OCI-LY7 (cell line): ENCODE data around the gene FLOT2. TPM values are rescaled to one million over a fixed set of nuclear protein-coding genes. Genes with fewer than 3 reads are reported as not detected.

ENCODE experiments used
- BruUV-seq: library from RNA; stranded (reverse); fragments of 400-500 nt; replicated peaks from 2 replicates; lab custom pipeline; 2021; lab: Mats Ljungman, UMichigan
- CTCF ChIA-PET: fragments of 300-600 bp; sonication (Branson Sonifier 250); formaldehyde crosslinking; loops from one replicate; lab custom pipeline; 2022; ENCODE audit warnings: antibody characterized with exemption; ENCODE audit not compliant: unreplicated experiment; lab: Charles Lee
- POLR2A ChIA-PET: fragments of 300-600 bp; sonication (Branson Sonifier 250); formaldehyde crosslinking; loops from one replicate; lab custom pipeline; 2022; ENCODE audit warnings: antibody characterized with exemption; lab: Charles Lee
- DNase-seq: peaks from one replicate; pipeline ENCODE4 v3.0.0-alpha.2; 2015; ENCODE audit warnings: low spot score
- H2AFZ ChIP-seq: fragments of 200-600 bp; sonication (generic), shearing (Covaris generic); 2 replicates; pipeline ENCODE4 v1.6.1; 2014; ENCODE audit warnings: mild to moderate bottlenecking, antibody characterized with exemption, low read length, moderate library complexity
- H3K27ac ChIP-seq: fragments of 200-600 bp; sonication (generic); 2 replicates; pipeline ENCODE4 v1.5.1; 2014; ENCODE audit warnings: mixed run types, low read depth, mild to moderate bottlenecking, moderate library complexity, low read length, inconsistent platforms; ENCODE audit not compliant: poor library complexity, severe bottlenecking
- H3K36me3 ChIP-seq: fragments of 200-600 bp; sonication (generic); 2 replicates; pipeline ENCODE4 v1.6.1; 2014; ENCODE audit warnings: mild to moderate bottlenecking, antibody characterized with exemption, low read length, moderate library complexity, mixed read lengths; ENCODE audit not compliant: insufficient read depth
- H3K4me1 ChIP-seq: fragments of 200-600 bp; sonication (generic); 2 replicates; pipeline ENCODE4 v1.5.1; 2014; ENCODE audit warnings: mild to moderate bottlenecking, low read length; ENCODE audit not compliant: insufficient read depth, poor library complexity, severe bottlenecking
- H3K4me2 ChIP-seq: fragments of 200-600 bp; sonication (generic); 2 replicates; pipeline ENCODE4 v1.6.1; 2014; ENCODE audit warnings: mild to moderate bottlenecking, low read length
- H3K4me3 ChIP-seq: fragments of 200-600 bp; sonication (generic); 2 replicates; pipeline ENCODE4 v1.5.1; 2014; ENCODE audit warnings: mild to moderate bottlenecking, low read depth, low read length; ENCODE audit not compliant: poor library complexity, severe bottlenecking
- H3K79me2 ChIP-seq: fragments of 200-600 bp; sonication (generic); 2 replicates; pipeline ENCODE4 v1.6.1; 2016; ENCODE audit warnings: low read depth, mild to moderate bottlenecking, low read length, moderate library complexity, mixed read lengths; ENCODE audit not compliant: insufficient read depth
- H3K9me2 ChIP-seq: fragments of 200-600 bp; sonication (generic); 2 replicates; pipeline ENCODE4 v1.6.1; 2016; ENCODE audit warnings: mild to moderate bottlenecking, low read length, mixed read lengths; ENCODE audit not compliant: insufficient read depth
- H3K9me3 ChIP-seq: fragments of 200-600 bp; sonication (generic); 2 replicates; pipeline ENCODE4 v1.6.1; 2014; ENCODE audit warnings: mild to moderate bottlenecking, mixed run types, low read length, mixed read lengths
- H4K20me1 ChIP-seq: fragments of 200-600 bp; sonication (generic); 2 replicates; pipeline ENCODE4 v1.6.1; 2014; ENCODE audit warnings: mild to moderate bottlenecking, antibody characterized with exemption, low read length, moderate library complexity, mixed read lengths; ENCODE audit not compliant: insufficient read depth
- CTCF ChIP-seq: fragments of 200-600 bp; sonication (generic); conservative IDR thresholded peaks from 2 replicates; pipeline ENCODE4 v1.5.1; 2014; ENCODE audit warnings: mild to moderate bottlenecking, antibody characterized with exemption, low read length, moderate library complexity, mixed read lengths
- EZH2phosphoT487 ChIP-seq: fragments of 200-600 bp; sonication (generic); IDR thresholded peaks from 2 replicates; pipeline ENCODE4 v1.6.1; 2018; ENCODE audit warnings: low read depth, borderline replicate concordance, mild to moderate bottlenecking, mixed run types, antibody characterized with exemption, low read length, moderate library complexity, mixed read lengths
- intact Hi-C: fragments of 100-400 bp; cut with micrococcal nuclease; formaldehyde crosslinking; loops from one replicate; pipeline ENCODE4 v1.10.0; 2022; ENCODE audit not compliant: unreplicated experiment
- total RNA-seq, 2 experiments: library from RNA; depleted of rRNA in 1 of 2; stranded (reverse); fragments of >200 nt in 1 of 2; shearing (Covaris generic) in 1 of 2; gene quantifications; 2 replicates each; pipeline ENCODE4 v1.2.3, GENCODE V29; 2014 to 2022

FLOT2 gene
- total RNA-seq, 2 experiments from 2014 or later = 46.5 to 122 TPM

- no peak overlapping the region for H2AFZ ChIP-seq
- BruUV-seq = no TSS peak
- H3K9me3 ChIP-seq = no peaks in the 10 kb centered on the region
- intact Hi-C loops = no loop called here
- H3K9me2 ChIP-seq = no peaks in the 10 kb centered on the region
- H3K4me3 ChIP-seq = no peak overlapping the region
- TF ChIP-seq CTCF (no peak), EZH2phosphoT487 (no peak)
- peaks cover 93% of the 10 kb centered on the region for H3K79me2 ChIP-seq
- peaks cover 17% of the 10 kb centered on the region for H3K4me1 ChIP-seq
- H4K20me1 ChIP-seq = peaks cover 19% of the 10 kb centered on the region
- H3K36me3 ChIP-seq = peaks cover 96% of the 10 kb centered on the region
- CTCF ChIA-PET = no interaction called here
- no peak overlapping the region for H3K27ac ChIP-seq
- H3K4me2 ChIP-seq = no peak overlapping the region
- POLR2A ChIA-PET = no interaction called here
- DNase-seq = no peak
These were observed 43.7 kb upstream of the FLOT2 start for GRCh38 chr17:28941251-28941650.

- Histone ChIP-seq H4K20me1 (peaks cover 15% of the 10 kb centered on the region), H3K9me3 (no peaks in the 10 kb centered on the region), H3K27ac (no peak overlapping the region), H3K4me1 (peaks cover 15% of the 10 kb centered on the region), H3K36me3 (peaks cover 96% of the 10 kb centered on the region), H2AFZ (no peak overlapping the region), H3K4me2 (no peak overlapping the region), H3K9me2 (no peaks in the 10 kb centered on the region), H3K4me3 (no peak overlapping the region), H3K79me2 (peaks cover 92% of the 10 kb centered on the region)
- intact Hi-C loops = no loop called here
- no peak for DNase-seq
- POLR2A ChIA-PET = no interaction called here
- BruUV-seq = no TSS peak
- no peak for TF ChIP-seq CTCF
- TF ChIP-seq EZH2phosphoT487 = no peak
- CTCF ChIA-PET = no interaction called here
These were observed 43.1 kb upstream of the FLOT2 start for GRCh38 chr17:28940675-28941074.

- no peaks in the 10 kb centered on the region for H3K9me3 ChIP-seq
- TF ChIP-seq EZH2phosphoT487 = no peak
- no peak for TF ChIP-seq CTCF
- no TSS peak for BruUV-seq
- intact Hi-C loops = no loop called here
- H3K4me1 ChIP-seq = peaks cover 9% of the 10 kb centered on the region
- no peak overlapping the region for H3K4me3 ChIP-seq
- peaks cover 92% of the 10 kb centered on the region for H3K79me2 ChIP-seq
- no peak overlapping the region for H2AFZ ChIP-seq
- no peak for DNase-seq
- no peak overlapping the region for H3K27ac ChIP-seq
- ChIA-PET CTCF (no interaction called here), POLR2A (no interaction called here)
- H3K4me2 ChIP-seq = no peak overlapping the region
- peaks cover 95% of the 10 kb centered on the region for H3K36me3 ChIP-seq
- peaks cover 15% of the 10 kb centered on the region for H4K20me1 ChIP-seq
- H3K9me2 ChIP-seq = no peaks in the 10 kb centered on the region
These were observed 42.6 kb upstream of the FLOT2 start for GRCh38 chr17:28940142-28940541.
